B cell (primary cell): ENCODE measurements around the gene KDM5A.

Source experiments
- EZH2 ChIP-seq: IDR thresholded peaks from 2 replicates; pipeline ENCODE4 v1.6.1; 2012; ENCODE audit warnings: borderline replicate concordance, low read depth, mild to moderate bottlenecking, moderate library complexity, low read length; ENCODE audit not compliant: insufficient read depth, poor library complexity, severe bottlenecking
- TF ChIP-seq, protein P1 (sequence below): fragments of 200-600 bp; IDR thresholded peaks from one replicate; pipeline ENCODE4 v1.8.0; 2022; ENCODE audit warnings: antibody characterized with exemption, mild to moderate bottlenecking

DNA sequence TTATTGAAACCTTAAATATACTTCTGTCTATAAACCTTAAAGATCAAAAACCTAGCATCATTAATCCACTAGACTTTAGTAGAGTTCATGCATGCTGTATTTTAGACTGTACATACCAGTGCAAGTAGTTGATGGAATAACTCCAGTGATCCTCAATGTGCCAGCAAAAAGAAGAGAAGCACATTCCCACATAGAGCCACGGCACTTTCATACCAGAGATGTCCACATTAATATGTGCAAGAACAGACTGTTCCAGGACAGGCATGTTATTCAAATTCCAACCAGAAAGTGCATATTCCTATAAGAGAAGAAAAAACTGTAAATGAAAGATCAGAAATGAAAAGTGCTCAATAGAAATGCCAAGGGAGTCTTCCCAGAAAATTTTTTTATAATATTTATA lies 55.0 kb downstream of the KDM5A start:
- TF ChIP-seq, protein P1, sequence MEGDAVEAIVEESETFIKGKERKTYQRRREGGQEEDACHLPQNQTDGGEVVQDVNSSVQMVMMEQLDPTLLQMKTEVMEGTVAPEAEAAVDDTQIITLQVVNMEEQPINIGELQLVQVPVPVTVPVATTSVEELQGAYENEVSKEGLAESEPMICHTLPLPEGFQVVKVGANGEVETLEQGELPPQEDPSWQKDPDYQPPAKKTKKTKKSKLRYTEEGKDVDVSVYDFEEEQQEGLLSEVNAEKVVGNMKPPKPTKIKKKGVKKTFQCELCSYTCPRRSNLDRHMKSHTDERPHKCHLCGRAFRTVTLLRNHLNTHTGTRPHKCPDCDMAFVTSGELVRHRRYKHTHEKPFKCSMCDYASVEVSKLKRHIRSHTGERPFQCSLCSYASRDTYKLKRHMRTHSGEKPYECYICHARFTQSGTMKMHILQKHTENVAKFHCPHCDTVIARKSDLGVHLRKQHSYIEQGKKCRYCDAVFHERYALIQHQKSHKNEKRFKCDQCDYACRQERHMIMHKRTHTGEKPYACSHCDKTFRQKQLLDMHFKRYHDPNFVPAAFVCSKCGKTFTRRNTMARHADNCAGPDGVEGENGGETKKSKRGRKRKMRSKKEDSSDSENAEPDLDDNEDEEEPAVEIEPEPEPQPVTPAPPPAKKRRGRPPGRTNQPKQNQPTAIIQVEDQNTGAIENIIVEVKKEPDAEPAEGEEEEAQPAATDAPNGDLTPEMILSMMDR = no peak
- no peak for TF ChIP-seq EZH2
